HepG2 (cell line): ENCODE data around the gene RNF126. TPM values are rescaled to one million over a fixed set of nuclear protein-coding genes. Genes with fewer than 3 reads are reported as not detected.

Experiments used
- AFF4 ChIP-seq: sonication (generic); formaldehyde crosslinking; IDR thresholded peaks from 2 replicates; pipeline ENCODE4 v1.4.0; 2020; ENCODE audit warnings: missing genetic modification reagents
- ARID4A ChIP-seq: sonication (generic); formaldehyde crosslinking; IDR thresholded peaks from 2 replicates; pipeline ENCODE4 v1.5.0; 2020; ENCODE audit warnings: mild to moderate bottlenecking, missing genetic modification reagents, borderline replicate concordance
- DMAP1 ChIP-seq: IDR thresholded peaks from 2 replicates; pipeline ENCODE4 v1.6.1; 2016
- FOXC1 ChIP-seq: sonication (generic); formaldehyde crosslinking; IDR thresholded peaks from 2 replicates; pipeline ENCODE4 v1.8.0; 2022; ENCODE audit warnings: mild to moderate bottlenecking, missing genetic modification reagents, borderline replicate concordance
- FOXJ3 ChIP-seq: sonication (generic); formaldehyde crosslinking; IDR thresholded peaks from 2 replicates; pipeline ENCODE4 v1.4.0; 2020; ENCODE audit warnings: missing genetic modification reagents, mild to moderate bottlenecking, borderline replicate concordance
- FOXO4 ChIP-seq: sonication (generic); formaldehyde crosslinking; conservative IDR thresholded peaks from 2 replicates; pipeline ENCODE4 v1.8.1; 2023; ENCODE audit warnings: missing genetic modification reagents
- HOXA9 ChIP-seq: sonication (generic); formaldehyde crosslinking; IDR thresholded peaks from 2 replicates; pipeline ENCODE4 v1.8.1; 2022; ENCODE audit warnings: missing genetic modification reagents, mild to moderate bottlenecking, moderate library complexity, borderline replicate concordance
- KDM4B ChIP-seq: sonication (generic); formaldehyde crosslinking; IDR thresholded peaks from 2 replicates; pipeline ENCODE4 v1.4.0; 2020; ENCODE audit warnings: missing genetic modification reagents
- MED1 ChIP-seq: sonication (generic); formaldehyde crosslinking; IDR thresholded peaks from 2 replicates; pipeline ENCODE4 v1.4.0; 2020; ENCODE audit warnings: missing genetic modification reagents
- NRL ChIP-seq: sonication (generic); formaldehyde crosslinking; IDR thresholded peaks from 2 replicates; pipeline ENCODE4 v1.5.0; 2020; ENCODE audit warnings: missing genetic modification reagents, mild to moderate bottlenecking, moderate library complexity, borderline replicate concordance
- ZBTB39 ChIP-seq: sonication (generic); formaldehyde crosslinking; IDR thresholded peaks from 2 replicates; pipeline ENCODE4 v1.5.0; 2020; ENCODE audit warnings: missing genetic modification reagents
- ZBTB7A ChIP-seq: sonication (generic); formaldehyde crosslinking; IDR thresholded peaks from 2 replicates; pipeline ENCODE4 v1.8.0; 2022; ENCODE audit warnings: mild to moderate bottlenecking, missing genetic modification reagents
- ZNF800 ChIP-seq: sonication (generic); formaldehyde crosslinking; IDR thresholded peaks from 2 replicates; pipeline ENCODE4 v1.4.0; 2020; ENCODE audit warnings: missing genetic modification reagents
- polyA plus RNA-seq, 8 experiments: library from polyadenylated mRNA; depleted of rRNA in 3 of 8; stranded (reverse) in 7 of 8; unstranded in 1 of 8; fragments of >200 nt; fragmentation: Illumina TruSeq in 4 of 8; extraction: Trizol in 4 of 8; gene quantifications; 2 replicates each; pipeline versions ENCODE4 v1.2.1 to v1.2.3, GENCODE V29; 2011 to 2016; ENCODE audit warnings: low read depth in 4 of 8, missing spikeins in 1 of 8, mixed read lengths in 1 of 8; ENCODE audit not compliant: insufficient read depth in 1 of 8
- total RNA-seq, 5 experiments: library from RNA; depleted of rRNA; stranded (reverse); fragments of >200 nt; fragmentation: Illumina TruSeq; extraction: Trizol; gene quantifications; 2 replicates each; pipeline ENCODE4 v1.2.3, GENCODE V29; 2016; ENCODE audit warnings: low read depth in 1 of 5

Gene RNF126
- total and polyA plus RNA-seq, 2 of the 13 experiments (the other 11 are each of a cell fraction or from before 2014, with no cell fraction given): 23.2 to 34.0 TPM

DNA sequence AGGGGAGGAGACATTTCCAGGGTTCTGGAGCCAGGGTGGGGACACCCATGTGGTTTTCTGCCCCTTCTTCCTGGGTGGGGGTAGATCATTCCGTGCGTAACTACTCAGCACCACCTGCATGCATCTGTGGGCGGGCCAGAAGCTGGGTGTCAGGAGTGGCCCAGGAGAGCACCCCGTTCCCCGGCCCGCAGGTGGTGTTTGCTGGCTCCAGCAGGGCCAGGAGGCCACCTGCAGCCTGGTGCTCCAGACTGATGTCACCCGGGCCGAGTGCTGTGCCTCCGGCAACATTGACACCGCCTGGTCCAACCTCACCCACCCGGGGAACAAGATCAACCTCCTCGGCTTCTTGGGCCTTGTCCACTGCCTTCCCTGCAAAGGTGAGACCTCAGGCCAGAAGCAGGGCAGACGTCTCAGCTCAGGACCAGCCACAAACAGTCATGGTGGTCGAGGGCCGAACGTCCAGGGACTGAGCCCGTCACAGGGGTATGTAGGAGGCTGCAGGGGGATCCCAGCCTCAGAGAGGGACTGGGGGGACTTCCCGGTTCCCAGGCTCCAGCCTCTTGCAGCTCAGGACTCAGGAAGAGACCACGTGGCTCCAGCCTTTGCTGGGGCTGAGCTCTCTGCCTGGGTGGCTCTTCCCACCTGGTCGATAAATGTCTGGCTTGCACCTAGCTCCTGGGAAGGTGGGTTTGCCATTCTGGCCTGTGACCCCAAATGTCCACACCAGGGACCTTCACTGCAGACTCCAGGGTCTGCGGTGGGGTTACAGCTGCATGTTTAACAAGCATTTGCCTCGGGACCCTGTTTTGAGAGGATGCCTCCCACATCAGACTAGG is 14.8 kb upstream of the RNF126 start (continued):
- TF ChIP-seq NRL (CRISPR knock-in tag) (no peak), FOXC1 (CRISPR knock-in tag) (0 out of 2 replicates have a peak, but pooled peaks have one; percentile 49), ZNF800 (peak; percentile 28; the same call in 1 of the 2 replicates), MED1 (CRISPR knock-in tag) (0 out of 2 replicates have a peak, but pooled peaks have one; percentile 2), KDM4B (CRISPR knock-in tag) (no peak), ARID4A (CRISPR knock-in tag) (peak; percentile 11; the same call in 1 of the 2 replicates), ZBTB7A (CRISPR knock-in tag) (peak; percentile 21; the same call in 1 of the 2 replicates), FOXJ3 (CRISPR knock-in tag) (no peak), DMAP1 (no peak), FOXO4 (CRISPR knock-in tag) (0 out of 2 replicates have a peak, but pooled peaks have one; percentile 43), AFF4 (CRISPR knock-in tag) (no peak), ZBTB39 (0 out of 2 replicates have a peak, but pooled peaks have one; percentile 36), HOXA9 (CRISPR knock-in tag) (no peak)
